Stimulated activated naive B cell treated with anti-CD40 and anti-IgM and Interleukin-4, amounts not matched to agents 10 μg/mL and 1 μg/mL and 100 μg/mL, for 72 hours (primary cell): ENCODE data around the gene DDN.

ENCODE experiments used
- ATAC-seq, 2 donors: fragments of 150-1000 bp; cut with Tn5 transposase; replicated peaks; 2 replicates each; pipeline ENCODE4 v1.10.0; 2021; ENCODE audit warnings: moderate library complexity in 1 of 2
- DNase-seq: peaks from one replicate; pipeline ENCODE4 v3.0.0; 2021
- H3K27ac Mint-ChIP-seq: one replicate; pipeline ENCODE4 v1.8.0; 2022; ENCODE audit warnings: mild to moderate bottlenecking, mixed read lengths
- H3K27me3 Mint-ChIP-seq, 2 donors: one replicate each; pipeline ENCODE4 v1.8.0; 2022; ENCODE audit warnings: mixed read lengths in 2 of 2
- H3K36me3 Mint-ChIP-seq, 2 donors: one replicate each; pipeline ENCODE4 v1.8.0; 2022; ENCODE audit warnings: mixed read lengths in 2 of 2, mild to moderate bottlenecking in 1 of 2
- H3K4me1 Mint-ChIP-seq, 2 donors: one replicate each; pipeline ENCODE4 v1.8.0; 2022; ENCODE audit warnings: mixed read lengths in 2 of 2, mild to moderate bottlenecking in 1 of 2
- H3K4me3 Mint-ChIP-seq, 2 donors: one replicate each; pipeline ENCODE4 v1.8.0; 2022; ENCODE audit warnings: mild to moderate bottlenecking in 2 of 2, mixed read lengths in 2 of 2, moderate library complexity in 1 of 2
- H3K9me3 Mint-ChIP-seq, 2 donors: one replicate each; pipeline ENCODE4 v1.8.0; 2022; ENCODE audit warnings: mixed read lengths in 2 of 2, mild to moderate bottlenecking in 1 of 2

DDN gene

GRCh38 chr12:48999371-49000131, at the start of gene DDN:
Gene DDN, minus strand, starts transcription at chr12:48999375. Its CDS starts 88 bp downstream, at chr12:48999287.
- H3K27me3 Mint-ChIP-seq, result peaks cover 19 to 33% of the 10 kb centered on the region in 2 donors
- peaks cover 35 to 42% of the 10 kb centered on the region in 2 donors for H3K36me3 Mint-ChIP-seq
- H3K9me3 Mint-ChIP-seq, result no peaks in the 10 kb centered on the region
- H3K4me3 Mint-ChIP-seq, result peak within 1 kb of the TSS; percentile 77
- DNase-seq, result peak; percentile 50
- peaks cover 32 to 54% of the 10 kb centered on the region in 2 donors for H3K4me1 Mint-ChIP-seq
- peak; percentile 62 to 63 for ATAC-seq
- H3K27ac Mint-ChIP-seq, result peak within 1 kb of the TSS; percentile 86

DNA sequence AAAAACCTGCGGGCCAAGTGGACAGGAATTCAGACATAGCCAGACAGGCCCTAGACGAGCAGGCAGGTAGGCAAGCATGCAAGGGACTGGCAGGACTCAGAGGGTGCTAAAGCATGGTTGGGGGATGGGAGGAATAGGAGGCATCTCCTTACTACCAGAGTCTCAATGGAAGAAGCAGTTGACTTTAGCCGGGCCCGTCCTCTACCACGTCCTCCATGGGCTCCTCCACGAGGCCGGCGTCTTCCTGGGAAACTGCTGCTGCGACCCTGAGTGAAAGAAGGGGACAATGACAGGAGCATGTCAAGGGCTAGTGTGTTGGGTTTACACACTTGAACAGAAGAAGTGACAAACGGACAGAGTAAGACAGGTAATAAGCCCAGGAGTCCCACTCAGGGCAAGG, 49.8 kb upstream of the DDN start:
- H3K27me3 Mint-ChIP-seq, result no peaks in the 10 kb centered on the region
- no peak for ATAC-seq
- H3K4me1 Mint-ChIP-seq, result peaks cover 17 to 29% of the 10 kb centered on the region in 2 donors
- no peaks in the 10 kb centered on the region for H3K9me3 Mint-ChIP-seq
- peaks cover 70 to 90% of the 10 kb centered on the region in 2 donors for H3K36me3 Mint-ChIP-seq
- DNase-seq, result no peak
- no peak overlapping the region for H3K27ac Mint-ChIP-seq
- H3K4me3 Mint-ChIP-seq, result no peak overlapping the region

DNA sequence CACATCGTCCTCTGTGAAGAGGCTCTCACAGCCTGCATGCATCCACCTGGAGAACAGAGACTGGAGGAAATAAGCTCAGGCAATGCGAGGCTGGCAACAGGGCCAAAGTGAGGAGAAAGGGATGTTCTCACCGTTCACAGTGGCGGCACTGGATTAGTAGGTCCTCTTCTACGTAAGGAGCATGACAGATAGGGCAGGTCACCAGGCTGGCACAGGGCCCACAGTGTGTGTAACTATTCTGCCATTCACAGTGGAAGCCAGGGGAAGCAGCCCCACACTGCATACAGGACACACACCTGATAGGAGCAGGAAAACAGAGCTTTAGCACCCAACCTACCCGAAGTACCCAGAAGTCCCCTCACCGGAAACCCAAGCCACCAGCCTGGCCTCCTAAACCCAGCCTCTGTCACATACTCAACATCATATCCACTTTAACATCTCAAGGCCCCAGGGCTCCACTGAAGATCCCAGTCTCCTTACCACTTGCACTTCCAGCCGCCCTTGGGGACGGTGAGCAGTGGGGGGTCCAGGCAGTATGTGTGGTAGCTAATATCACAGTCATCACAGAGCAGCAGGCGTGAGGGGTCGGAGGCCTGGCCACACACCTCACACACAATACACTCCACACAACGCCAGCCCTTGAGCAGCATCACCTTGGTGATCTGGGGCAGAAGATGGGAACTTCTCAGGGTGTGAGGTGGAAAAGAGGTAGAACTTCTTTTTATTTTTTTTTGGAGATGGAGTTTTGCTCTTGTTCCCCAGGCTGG, 47.1 kb upstream of the DDN start:
- Mint-ChIP-seq H3K27me3 (no peaks in the 10 kb centered on the region), H3K9me3 (no peaks in the 10 kb centered on the region), H3K4me3 (no peak overlapping the region), H3K4me1 (peaks cover 10 to 23% of the 10 kb centered on the region in 2 donors), H3K27ac (no peak overlapping the region), H3K36me3 (peaks cover 75 to 94% of the 10 kb centered on the region in 2 donors)
- DNase-seq (no peak), ATAC-seq (no peak)

DNA sequence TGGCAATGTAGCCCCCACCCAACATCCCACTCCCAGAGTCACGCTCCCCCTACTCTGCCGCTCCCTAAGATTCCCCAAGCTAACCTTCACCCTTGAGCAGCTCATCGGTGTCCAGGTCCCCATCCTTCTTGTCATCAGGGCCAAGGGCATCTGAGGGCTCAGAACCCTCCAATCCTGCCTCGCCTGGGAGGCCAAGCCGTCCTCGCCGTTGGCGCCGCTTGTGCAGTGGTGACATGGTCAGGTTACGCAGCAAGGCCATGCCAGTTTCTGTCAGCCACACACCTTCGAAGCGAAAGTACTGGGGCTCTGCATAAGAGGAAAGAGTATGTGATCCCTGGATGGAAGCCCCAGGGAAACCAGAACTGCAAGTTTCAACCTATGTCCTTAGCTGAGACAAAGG, 45.5 kb upstream of the DDN start:
- Mint-ChIP-seq H3K27me3 (no peaks in the 10 kb centered on the region), H3K9me3 (no peaks in the 10 kb centered on the region), H3K36me3 (peaks cover 75 to 92% of the 10 kb centered on the region in 2 donors), H3K27ac (no peak overlapping the region), H3K4me3 (no peak overlapping the region), H3K4me1 (peaks cover 11 to 16% of the 10 kb centered on the region in 2 donors)
- no peak for ATAC-seq
- no peak for DNase-seq

- Mint-ChIP-seq H3K36me3 (peaks cover 78 to 90% of the 10 kb centered on the region in 2 donors), H3K27me3 (no peaks in the 10 kb centered on the region), H3K27ac (no peak overlapping the region), H3K4me1 (peaks cover 11 to 16% of the 10 kb centered on the region in 2 donors), H3K9me3 (no peaks in the 10 kb centered on the region), H3K4me3 (no peak overlapping the region)
- peak; percentile 29 for DNase-seq
- peak; percentile 83 to 91 for ATAC-seq
Observed at GRCh38 chr12:49043856-49044258, 44.7 kb upstream of the DDN start.

GRCh38 chr12:49043241-49043640, 44.1 kb upstream of the DDN start:
- ATAC-seq (no peak), DNase-seq (no peak)
- Mint-ChIP-seq H3K9me3 (no peaks in the 10 kb centered on the region), H3K4me1 (peaks cover 11 to 16% of the 10 kb centered on the region in 2 donors), H3K36me3 (peaks cover 77 to 90% of the 10 kb centered on the region in 2 donors), H3K27me3 (no peaks in the 10 kb centered on the region), H3K4me3 (no peak overlapping the region), H3K27ac (no peak overlapping the region)

- no peak for ATAC-seq
- Mint-ChIP-seq H3K27me3 (no peaks in the 10 kb centered on the region), H3K36me3 (peaks cover 75 to 88% of the 10 kb centered on the region in 2 donors), H3K27ac (peak overlapping the region; percentile 37), H3K4me3 (no peak overlapping the region), H3K4me1 (peaks cover 11 to 16% of the 10 kb centered on the region in 2 donors), H3K9me3 (no peaks in the 10 kb centered on the region)
- no peak for DNase-seq
Observed at GRCh38 chr12:49041881-49042484, 42.8 kb upstream of the DDN start.

DNA sequence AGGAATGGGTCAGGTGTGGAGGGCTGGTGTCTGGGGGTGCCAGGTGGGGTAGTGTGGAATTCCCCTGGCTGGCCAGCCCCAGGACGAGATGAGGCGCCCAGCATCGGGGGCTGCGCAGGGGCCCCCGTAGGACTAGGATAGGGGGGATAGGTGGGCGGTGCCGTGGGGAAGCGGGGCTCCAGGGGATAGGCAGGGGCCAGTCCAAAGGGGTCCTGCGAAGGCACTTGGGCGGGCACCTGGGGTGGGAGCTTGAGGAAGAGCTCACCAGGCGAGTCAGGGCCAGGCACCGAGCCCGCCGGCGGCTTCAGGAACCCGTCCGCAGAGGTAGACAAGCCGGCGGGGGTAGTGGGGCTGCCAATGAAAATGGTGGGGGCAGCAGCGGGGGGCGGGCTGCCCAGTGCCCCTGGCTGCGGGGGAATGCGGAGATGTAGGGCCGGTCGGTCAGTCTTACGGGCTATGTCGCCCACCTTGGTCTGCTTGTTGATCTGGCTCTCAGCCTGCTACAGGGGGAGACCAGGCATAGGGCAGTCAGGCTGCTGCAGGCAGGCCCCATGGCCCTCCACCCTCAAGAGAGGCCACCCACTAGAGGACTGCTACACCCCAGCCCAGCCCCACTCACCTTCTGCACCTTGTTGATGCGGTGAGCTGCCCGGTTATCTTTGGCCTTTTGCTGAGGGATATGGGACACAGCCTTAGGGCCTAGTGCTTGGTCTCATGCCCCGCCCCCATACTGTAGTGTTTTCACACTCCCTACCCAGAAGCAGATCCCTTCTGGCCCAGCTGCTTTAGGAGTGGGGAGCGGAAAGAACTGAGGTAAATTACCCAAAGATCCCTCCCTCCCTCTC, 42.1 kb upstream of the DDN start:
- ATAC-seq, result no peak

DNA sequence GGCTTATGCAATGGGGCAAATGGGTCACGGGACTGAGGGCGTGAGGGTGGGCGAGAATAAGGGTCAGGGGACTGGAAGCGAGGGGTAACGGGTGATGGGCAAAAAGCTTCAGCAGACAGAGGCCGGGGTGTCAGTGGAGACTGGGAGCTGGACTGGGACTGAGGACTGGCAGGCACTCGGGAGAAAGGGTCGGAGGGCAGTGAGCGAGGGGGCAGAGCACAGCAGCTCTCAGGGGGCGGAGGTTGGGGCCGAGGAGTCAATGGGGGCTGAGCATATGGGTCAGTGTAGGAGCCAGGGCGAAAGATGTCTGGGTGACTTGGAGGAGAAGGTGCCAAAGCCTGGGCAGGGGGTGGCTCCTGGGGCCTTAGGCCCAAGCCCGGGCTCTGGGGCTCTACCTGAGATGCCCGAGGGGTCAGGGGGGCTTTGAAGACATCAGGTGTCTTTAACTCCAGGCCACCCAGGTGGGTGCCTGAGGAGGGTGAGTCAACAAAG, 41.2 kb upstream of the DDN start:
- peaks cover 67 to 85% of the 10 kb centered on the region in 2 donors for H3K36me3 Mint-ChIP-seq
- H3K27me3 Mint-ChIP-seq, result no peaks in the 10 kb centered on the region
- H3K27ac Mint-ChIP-seq, result peak overlapping the region; percentile 25
- ATAC-seq, result no peak
- H3K9me3 Mint-ChIP-seq, result no peaks in the 10 kb centered on the region
- no peak for DNase-seq
- peaks cover 11 to 16% of the 10 kb centered on the region in 2 donors for H3K4me1 Mint-ChIP-seq
- H3K4me3 Mint-ChIP-seq, result no peak overlapping the region

More for the DNA sequence above, 42.1 kb upstream of the DDN start:
- Mint-ChIP-seq H3K9me3 (no peaks in the 10 kb centered on the region), H3K27ac (peak overlapping the region; percentile 20), H3K4me1 (peaks cover 11 to 16% of the 10 kb centered on the region in 2 donors), H3K36me3 (peaks cover 72 to 86% of the 10 kb centered on the region in 2 donors), H3K4me3 (no peak overlapping the region), H3K27me3 (no peaks in the 10 kb centered on the region)
- no peak for DNase-seq

- ATAC-seq, result no peak
- no peak overlapping the region for H3K4me3 Mint-ChIP-seq
- H3K27ac Mint-ChIP-seq, result peak overlapping the region; percentile 81
- no peaks in the 10 kb centered on the region for H3K27me3 Mint-ChIP-seq
- DNase-seq, result no peak
- peaks cover 10 to 13% of the 10 kb centered on the region in 2 donors for H3K4me1 Mint-ChIP-seq
- peaks cover 63 to 83% of the 10 kb centered on the region in 2 donors for H3K36me3 Mint-ChIP-seq
- H3K9me3 Mint-ChIP-seq, result no peaks in the 10 kb centered on the region
Observed at GRCh38 chr12:49039421-49040363, 40.5 kb upstream of the DDN start.

GRCh38 chr12:49038291-49038955, 39.2 kb upstream of the DDN start:
- Mint-ChIP-seq H3K4me1 (peaks cover 2 to 5% of the 10 kb centered on the region in 2 donors), H3K27ac (no peak overlapping the region), H3K9me3 (no peaks in the 10 kb centered on the region), H3K4me3 (no peak overlapping the region), H3K27me3 (no peaks in the 10 kb centered on the region), H3K36me3 (peaks cover 56 to 81% of the 10 kb centered on the region in 2 donors)
- ATAC-seq (no peak), DNase-seq (no peak)

GRCh38 chr12:49037947-49038237, 38.7 kb upstream of the DDN start:
- Mint-ChIP-seq H3K36me3 (peaks cover 53 to 77% of the 10 kb centered on the region in 2 donors), H3K9me3 (no peaks in the 10 kb centered on the region), H3K27me3 (no peaks in the 10 kb centered on the region), H3K4me3 (no peak overlapping the region), H3K27ac (no peak overlapping the region), H3K4me1 (peaks cover 0 to 6% of the 10 kb centered on the region in 2 donors)
- no peak for DNase-seq
- ATAC-seq, result no peak
